ENCODE results near the gene SPESP1. TPM values are rescaled to one million over a fixed set of nuclear protein-coding genes. Genes with fewer than 3 reads are reported as not detected.

Gene SPESP1
- total and polyA plus RNA-seq, 2 of the 8 experiments (the other 6 are each of a cell fraction or from before 2014, with no cell fraction given), result not detected

DNA sequence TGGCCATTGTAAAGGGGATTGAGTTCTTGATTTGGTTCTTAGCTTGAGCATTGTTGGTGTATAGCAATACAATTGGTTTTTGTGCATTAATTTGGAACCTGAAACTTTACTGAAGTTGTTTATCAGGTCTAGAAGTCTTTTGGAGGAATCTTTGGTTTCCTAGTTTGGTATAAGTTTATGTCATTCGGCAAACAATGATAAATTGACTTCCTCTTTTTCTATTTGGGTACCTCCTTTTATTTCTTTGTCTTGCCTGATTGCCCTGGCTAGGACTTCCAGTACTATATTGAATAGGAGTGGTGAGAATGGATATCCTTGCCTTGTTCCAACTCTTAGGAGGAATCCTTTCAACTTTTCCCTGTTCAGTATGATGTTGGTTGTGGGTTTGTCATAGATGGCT, 32.1 kb downstream of the SPESP1 start:
- Histone ChIP-seq H3K9me3 (ENCODE audit: insufficient read depth in 2 of 2, low read depth in 1 of 2, low read length in 1 of 2) (peaks cover 3 to 12% of the 10 kb centered on the region in 2 experiments; a peak in 2 of 4 replicates), H2BK5ac (ENCODE audit: low read depth, low read length) (no peak overlapping the region), H3K14ac (ENCODE audit: insufficient read length) (no peak overlapping the region), H2BK120ac (replicated peaks; ENCODE audit: low read depth, low read length) (no peak overlapping the region), H4K8ac (ENCODE audit: extremely low read depth, insufficient read depth, low read length) (no peak overlapping the region), H4K91ac (replicated peaks; ENCODE audit: insufficient read length, low read length) (no peak overlapping the region), H3K9ac (replicated peaks in 1 of 4; ENCODE audit: extremely low read depth in 1 of 4, low read depth in 3 of 4, low read length in 3 of 4) (no peak overlapping the region), H3K56ac (replicated peaks; ENCODE audit: insufficient read length, low read depth, low read length) (no peak overlapping the region), H3K36me3 (ENCODE audit: control insufficient read depth in 2 of 4, insufficient read depth in 4 of 4, low read length in 3 of 4) (no peaks in the 10 kb centered on the region; a peak in 1 of 8 replicates), H2AK5ac (ENCODE audit: low read depth, low read length) (no peak overlapping the region), H2BK15ac (ENCODE audit: low read length) (no peak overlapping the region), H2BK12ac (ENCODE audit: low read depth, low read length) (no peak overlapping the region), H3K4me1 (replicated peaks in 1 of 4; ENCODE audit: control insufficient read depth in 3 of 4, insufficient read depth in 4 of 4, low read length in 3 of 4) (no peaks in the 10 kb centered on the region), H3K23me2 (ENCODE audit: low read depth, low read length) (no peaks in the 10 kb centered on the region), H3K27me3 (replicated peaks in 1 of 4; ENCODE audit: control insufficient read depth in 3 of 4, extremely low read depth in 1 of 4, insufficient read depth in 3 of 4, low read length in 3 of 4) (no peaks in the 10 kb centered on the region), H3K4me3 (ENCODE audit: extremely low read depth in 1 of 4, insufficient read depth in 2 of 4, low read depth in 3 of 4, low read length in 4 of 4) (no peak overlapping the region), H3K79me1 (ENCODE audit: low read depth, low read length) (no peaks in the 10 kb centered on the region), H3K18ac (ENCODE audit: extremely low read depth, low read length) (no peak overlapping the region), H4K5ac (ENCODE audit: insufficient read length, low read depth, low read length) (no peak overlapping the region), H3K79me2 (ENCODE audit: control insufficient read depth in 1 of 2, insufficient read depth in 2 of 2, low read length in 2 of 2) (no peaks in the 10 kb centered on the region), H4K20me1 (replicated peaks in 1 of 2; ENCODE audit: control insufficient read depth in 1 of 2, insufficient read depth in 2 of 2, low read length in 2 of 2) (no peaks in the 10 kb centered on the region), H2AFZ (ENCODE audit: low read length) (no peak overlapping the region), H3K23ac (ENCODE audit: insufficient read length) (no peak overlapping the region), H3K4me2 (ENCODE audit: insufficient read depth in 1 of 2, low read depth in 2 of 2, low read length in 2 of 2) (no peak overlapping the region), H3K27ac (ENCODE audit: low read depth, low read length) (no peak overlapping the region), H3K4ac (replicated peaks; ENCODE audit: insufficient read length, low read depth, low read length) (no peak overlapping the region), H2BK20ac (ENCODE audit: low read length) (no peak overlapping the region)
- FAIRE-seq (no peak), DNase-seq (ENCODE audit: low read depth in 1 of 2, low spot score in 2 of 2) (no peak)
- TF ChIP-seq, protein P1, sequence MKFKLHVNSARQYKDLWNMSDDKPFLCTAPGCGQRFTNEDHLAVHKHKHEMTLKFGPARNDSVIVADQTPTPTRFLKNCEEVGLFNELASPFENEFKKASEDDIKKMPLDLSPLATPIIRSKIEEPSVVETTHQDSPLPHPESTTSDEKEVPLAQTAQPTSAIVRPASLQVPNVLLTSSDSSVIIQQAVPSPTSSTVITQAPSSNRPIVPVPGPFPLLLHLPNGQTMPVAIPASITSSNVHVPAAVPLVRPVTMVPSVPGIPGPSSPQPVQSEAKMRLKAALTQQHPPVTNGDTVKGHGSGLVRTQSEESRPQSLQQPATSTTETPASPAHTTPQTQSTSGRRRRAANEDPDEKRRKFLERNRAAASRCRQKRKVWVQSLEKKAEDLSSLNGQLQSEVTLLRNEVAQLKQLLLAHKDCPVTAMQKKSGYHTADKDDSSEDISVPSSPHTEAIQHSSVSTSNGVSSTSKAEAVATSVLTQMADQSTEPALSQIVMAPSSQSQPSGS (IDR thresholded peaks at IDR 0.05; ENCODE audit: low read length), result no peak
- TF ChIP-seq SRF (IDR thresholded peaks at IDR 0.05; ENCODE audit: low read depth, low read length) (no peak), TBP (IDR thresholded peaks at IDR 0.05; ENCODE audit: low read depth, low read length) (no peak), HDAC6 (IDR thresholded peaks at IDR 0.05; ENCODE audit: low read depth, low read length) (no peak), YY1 (IDR thresholded peaks at IDR 0.05; ENCODE audit: low read depth, low read length) (no peak)
- ChIA-PET CTCF (ENCODE audit: partially characterized antibody) (no interaction called here), POLR2A (ENCODE audit: partially characterized antibody) (no interaction called here)
- WGBS, 2 experiments (ENCODE audit: extremely low coverage in 1 of 2, insufficient coverage in 1 of 2, insufficient read length in 1 of 2, insufficient replicate concordance in 2 of 2, low coverage in 1 of 2, low lambda C conversion rate in 2 of 2, missing lambda C conversion rate in 1 of 2), result 91% methylated on average over 1 of the region's 1 CpG; no CpG with 5 or more reads in 1 of the 2 experiments
